Cortex of kidney (tissue), 1 donor: ENCODE data around the gene NOS2.

Experiments
- DNase-seq: peaks from one replicate; lab custom pipeline; 2025; lab: John Stamatoyannopoulos, UW

Gene NOS2

DNA sequence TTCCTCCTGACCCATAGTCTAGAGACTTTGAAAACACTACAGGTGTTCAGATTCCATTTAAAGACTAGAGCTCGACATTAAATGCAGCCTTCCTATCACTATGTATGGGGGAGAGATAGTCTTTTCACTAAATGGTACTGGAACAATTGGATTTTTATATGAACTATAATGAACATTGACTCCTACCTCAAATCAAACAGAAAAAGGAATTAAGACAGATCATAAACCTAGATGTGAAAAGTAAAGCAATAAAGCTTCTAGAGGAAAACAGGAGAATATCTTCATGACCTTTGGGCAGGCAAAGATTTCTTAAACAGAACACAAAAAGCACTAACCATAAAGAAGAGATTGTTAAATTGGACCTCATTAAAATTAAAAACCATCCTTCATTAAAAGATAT is 18.8 kb upstream of the NOS2 start:
- no peak for DNase-seq

DNA sequence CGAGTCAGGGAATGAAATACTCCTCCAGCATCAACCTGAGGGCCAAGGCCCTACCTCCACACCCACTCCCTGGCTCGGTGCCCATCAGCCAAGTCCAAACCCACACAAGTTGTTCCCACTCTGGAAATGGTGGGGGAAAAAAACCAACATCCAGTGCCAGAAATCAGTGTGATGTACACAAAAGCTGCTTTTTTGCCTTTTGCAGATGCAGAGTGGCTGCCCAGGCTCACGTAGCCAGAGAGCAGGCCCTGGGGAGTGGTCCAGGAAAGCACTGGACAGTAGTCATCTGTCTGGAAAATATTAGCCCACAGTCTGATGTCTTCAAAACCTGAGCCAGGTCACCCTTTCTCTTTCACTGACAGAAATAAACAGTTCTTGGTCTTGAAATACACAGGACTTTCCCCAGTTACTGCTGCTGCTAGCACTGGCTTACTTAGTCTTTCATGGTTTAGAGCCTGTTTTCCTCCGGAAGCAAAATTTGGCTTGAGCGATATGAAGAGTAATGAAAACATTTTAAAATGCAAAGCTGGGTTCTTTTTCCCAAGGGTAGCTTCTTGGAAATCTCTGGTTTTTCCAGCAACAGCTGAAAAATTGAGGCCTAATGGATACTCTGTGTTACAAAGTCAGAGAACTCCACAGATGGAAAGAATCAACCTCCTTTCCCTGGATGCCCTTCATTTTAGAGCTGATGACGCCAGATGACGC is 18.2 kb upstream of the NOS2 start:
- no peak for DNase-seq

DNA sequence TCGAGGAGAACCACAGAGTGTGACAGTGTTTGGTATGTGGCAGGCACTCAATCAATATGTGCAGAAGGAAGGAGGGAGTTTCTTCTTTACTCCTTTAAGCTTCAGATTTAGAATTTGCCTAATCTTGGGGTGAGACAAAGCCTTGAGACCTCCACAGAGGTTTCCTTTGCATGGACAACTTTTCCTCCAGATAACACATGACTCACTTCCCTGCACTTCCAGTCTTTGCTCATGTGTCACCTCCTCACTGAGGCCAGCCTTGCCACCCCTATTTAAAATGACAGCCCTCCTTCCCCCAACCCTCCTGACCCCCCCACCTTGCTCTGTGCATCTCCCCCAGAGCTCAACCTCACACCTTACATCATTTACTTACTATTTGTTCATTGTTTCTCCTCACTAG is 17.4 kb upstream of the NOS2 start:
- no peak for DNase-seq

DNA sequence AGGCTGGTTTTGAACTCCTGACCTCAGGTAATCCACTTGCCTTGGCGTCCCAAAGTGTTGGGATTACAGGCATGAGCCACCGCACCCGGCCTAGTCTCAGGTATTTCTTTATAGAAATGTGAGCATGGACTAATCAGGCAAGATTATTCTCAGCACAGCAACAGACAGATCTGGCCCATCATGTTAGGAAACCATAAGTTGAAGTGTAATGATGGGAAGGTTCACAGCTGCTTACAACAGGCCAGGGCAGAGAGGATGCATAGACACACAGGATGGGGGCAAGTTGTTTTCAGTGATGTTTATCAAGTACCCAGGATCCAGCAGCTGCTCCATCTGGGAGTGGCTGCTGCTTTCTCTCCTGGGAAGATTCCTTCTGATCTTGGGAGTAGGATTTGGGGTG is 16.6 kb upstream of the NOS2 start:
- no peak for DNase-seq

DNA sequence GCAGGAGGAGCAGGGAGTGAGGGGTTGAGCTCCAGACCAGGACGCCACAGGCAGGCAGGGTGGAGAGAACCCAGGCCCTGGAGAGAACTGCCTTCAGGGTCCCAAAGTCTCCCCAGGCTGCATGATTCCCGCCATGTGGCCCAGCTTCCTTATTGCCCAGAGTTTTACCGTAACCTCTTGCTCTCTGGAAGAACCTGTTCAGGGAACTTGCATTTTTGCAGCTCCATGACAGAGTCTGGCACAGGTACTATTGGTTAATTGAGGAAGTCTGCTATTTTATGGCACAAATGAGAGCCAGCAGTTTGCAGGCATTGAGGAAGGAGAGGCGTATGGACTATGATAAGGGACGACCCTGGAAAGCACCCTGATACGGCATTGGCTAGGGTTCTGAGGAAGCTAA is 11.6 kb upstream of the NOS2 start:
- DNase-seq: no peak

DNA sequence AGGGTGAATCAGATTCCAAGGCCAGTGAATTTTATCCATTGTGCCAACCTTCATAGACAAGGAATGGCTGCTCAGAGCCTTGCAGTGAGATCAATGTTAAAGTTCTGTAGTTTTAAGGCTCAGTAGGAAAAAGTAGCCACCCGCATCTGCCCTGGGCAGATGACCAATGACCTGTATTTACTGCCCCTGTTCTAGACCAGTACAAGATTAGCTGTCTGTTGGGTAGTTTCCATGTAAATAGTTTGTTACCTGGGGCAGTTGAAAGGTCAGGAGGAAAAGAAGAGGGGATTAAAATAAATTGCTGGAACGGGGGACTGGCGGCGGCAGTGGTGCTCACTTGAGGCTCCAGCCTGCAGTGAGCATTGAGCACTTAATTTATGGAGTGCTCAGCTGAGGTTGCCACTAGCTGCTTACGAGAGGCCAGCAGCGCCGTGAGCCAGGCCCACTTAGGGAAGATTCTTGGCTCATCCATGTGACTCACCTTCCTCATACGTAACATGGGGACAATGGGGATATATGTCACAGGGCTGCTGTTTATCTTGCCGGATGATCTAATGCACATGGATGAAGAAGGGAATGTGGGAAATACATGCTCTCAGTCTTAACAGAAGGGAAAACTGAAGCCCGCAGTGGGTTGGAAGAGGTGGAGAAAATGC is 10.7 kb upstream of the NOS2 start:
- DNase-seq: no peak

DNA sequence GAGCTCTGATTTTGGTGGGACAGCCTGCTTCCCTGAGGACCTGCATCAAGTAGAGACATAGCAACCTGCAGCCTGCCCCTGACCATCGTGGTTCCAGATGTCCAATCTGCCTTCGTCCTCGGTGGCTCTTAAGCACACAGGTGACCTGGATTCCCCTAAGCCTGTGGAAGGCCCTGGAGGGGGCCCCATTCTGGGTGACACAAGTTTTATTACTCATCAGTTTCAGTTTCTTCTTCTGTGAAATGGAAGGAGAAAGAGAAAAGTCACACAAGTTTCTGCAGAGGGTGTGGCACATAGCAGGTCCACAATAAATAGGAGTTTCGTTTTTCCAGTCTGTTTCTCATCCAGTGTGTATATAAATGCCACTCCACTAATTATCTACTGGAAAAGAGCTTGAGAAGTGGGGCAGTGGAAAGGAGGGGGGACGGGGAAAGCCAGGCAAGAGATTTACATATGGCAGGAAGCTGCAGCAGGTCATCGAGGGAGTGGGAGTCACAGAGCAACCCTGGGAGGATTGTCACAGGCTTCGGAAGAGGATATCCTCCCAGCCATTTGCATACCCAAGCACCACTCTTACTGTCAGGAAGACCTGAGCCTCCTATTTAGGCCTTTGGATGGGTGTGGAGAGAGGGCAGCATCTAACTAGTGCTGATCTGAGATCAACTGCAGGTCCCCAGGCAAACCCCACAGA is 10.0 kb upstream of the NOS2 start:
- no peak for DNase-seq

DNA sequence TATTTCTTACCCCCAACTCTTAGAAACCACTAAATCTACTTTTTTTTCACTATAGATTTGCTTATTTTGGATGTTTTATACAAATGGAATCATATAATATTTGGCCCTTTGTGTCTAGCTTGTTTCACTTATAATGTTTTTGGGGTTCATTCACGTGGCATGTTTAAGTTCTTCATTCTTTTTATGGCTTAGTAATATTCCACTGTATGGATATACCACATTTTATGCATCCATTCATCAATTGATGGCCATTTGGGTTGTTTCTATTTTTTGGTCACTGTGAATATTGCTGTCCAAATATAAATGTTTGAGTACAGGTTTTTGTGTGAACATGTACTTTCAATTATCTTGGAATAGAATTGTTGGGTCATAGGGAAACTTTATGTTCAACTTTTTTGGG is 9.2 kb upstream of the NOS2 start:
- no peak for DNase-seq

DNA sequence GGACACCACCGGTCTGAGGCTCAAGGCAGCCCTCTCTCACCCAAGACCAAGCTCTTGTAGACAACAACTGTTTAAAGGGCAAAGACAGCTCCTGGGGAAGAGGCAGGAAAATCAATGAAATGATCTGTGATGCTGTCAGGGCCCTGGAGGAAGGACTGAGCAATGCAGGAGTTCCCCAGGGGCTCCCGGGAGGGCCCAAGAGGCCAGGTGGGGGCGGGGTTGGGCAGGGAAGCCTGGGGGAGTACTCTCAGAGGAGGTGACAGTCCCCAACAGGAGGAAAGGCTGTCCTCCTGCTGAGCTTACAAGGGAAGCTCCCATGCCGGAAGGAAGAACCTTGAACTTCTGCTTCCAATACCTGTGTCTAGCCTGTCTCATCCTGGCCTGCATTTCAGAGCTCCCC is 8.3 kb upstream of the NOS2 start:
- no peak for DNase-seq

DNA sequence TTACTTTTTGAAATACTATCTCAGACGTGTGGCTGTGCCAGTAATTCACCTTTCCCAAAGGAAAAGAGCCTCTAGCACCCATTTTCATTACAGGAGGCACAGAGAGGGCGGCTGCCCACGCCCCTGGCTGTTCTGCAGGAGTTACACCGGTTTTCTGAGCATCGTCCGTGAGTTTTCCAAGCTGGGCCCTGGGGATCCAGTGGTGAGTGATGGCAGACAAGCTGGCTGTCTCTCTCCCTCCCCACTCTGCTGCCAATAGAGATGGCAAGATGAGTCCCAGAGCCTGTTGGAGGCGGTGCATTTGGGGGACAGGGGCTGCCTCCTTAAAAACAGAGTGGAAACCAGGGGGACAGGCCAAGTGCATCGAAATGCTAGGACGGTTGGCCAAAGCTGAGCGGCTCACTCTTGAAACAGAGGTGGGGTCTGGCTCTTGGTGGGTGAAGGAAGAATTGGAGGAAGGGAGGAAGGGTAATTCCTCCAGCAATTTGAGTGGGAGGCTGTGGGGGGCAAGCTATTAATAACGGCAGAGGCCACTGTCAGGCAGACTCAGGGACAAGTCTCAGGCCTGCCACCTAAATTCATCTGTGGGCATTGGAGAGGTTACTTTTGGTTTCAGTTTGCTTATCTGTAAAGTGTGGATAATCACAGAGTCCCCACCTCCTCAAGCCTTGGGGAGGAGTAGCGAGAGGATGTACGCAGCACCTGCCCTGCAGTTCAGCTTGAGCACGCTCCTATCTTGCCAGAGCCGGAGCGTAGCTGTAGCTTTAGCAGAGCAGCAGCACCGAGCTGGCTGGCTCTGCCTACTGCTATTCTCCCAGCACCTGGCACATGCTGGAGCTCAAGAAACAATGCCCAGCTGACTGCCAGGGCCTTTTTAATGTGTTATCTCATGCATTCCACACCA is 7.5 kb upstream of the NOS2 start:
- no peak for DNase-seq

DNA sequence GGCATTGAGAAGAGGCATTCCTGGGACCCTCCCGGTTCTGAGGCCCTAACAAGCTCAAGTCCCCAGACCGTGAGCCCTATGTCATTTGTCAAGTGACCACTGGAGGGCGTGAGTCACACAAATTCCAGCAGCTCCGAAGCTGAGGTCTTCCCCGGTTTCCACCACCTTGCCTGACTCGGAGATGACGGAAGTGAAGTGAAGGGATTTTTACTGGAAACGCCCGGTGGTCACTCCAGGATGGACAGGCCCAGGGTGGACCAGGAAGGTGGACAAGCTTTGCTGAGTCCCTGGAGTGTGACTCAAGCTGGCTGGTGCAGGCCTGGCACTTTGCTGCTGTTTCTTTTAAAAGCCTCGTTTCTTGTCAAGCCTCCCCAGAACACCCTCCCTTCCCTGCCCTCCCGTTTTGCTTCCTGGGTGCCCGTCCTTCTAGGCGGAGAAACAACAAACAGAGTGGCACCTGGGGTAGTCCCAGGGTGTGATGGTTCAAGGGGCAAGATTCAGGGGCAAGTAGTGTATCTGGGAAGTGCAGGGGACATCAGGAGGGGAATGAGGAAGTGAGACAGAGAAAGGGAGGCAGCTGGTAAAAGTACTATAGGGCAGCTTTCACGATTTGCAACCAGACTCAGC is 5.3 kb upstream of the NOS2 start:
- no peak for DNase-seq

DNA sequence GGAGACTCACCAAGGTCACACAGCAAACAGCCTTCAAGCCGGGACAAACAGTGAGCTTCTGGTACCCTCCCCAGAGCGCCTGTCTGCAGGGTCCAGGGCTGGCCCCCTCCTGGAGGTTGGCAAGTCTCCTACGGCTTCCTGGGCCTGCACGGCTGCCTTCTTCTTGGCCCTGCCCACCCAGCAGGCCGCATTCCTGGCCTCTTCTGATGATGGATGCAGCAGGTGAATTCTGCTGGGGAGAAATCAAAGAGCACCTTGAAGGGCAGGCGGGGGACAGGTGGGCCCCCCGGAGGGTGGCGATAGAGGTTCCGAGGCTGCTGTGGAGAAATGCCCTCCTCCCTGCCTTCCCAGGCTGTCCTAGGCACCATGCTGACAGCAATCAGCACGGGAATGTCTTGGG is 3.8 kb upstream of the NOS2 start:
- DNase-seq: no peak

DNA sequence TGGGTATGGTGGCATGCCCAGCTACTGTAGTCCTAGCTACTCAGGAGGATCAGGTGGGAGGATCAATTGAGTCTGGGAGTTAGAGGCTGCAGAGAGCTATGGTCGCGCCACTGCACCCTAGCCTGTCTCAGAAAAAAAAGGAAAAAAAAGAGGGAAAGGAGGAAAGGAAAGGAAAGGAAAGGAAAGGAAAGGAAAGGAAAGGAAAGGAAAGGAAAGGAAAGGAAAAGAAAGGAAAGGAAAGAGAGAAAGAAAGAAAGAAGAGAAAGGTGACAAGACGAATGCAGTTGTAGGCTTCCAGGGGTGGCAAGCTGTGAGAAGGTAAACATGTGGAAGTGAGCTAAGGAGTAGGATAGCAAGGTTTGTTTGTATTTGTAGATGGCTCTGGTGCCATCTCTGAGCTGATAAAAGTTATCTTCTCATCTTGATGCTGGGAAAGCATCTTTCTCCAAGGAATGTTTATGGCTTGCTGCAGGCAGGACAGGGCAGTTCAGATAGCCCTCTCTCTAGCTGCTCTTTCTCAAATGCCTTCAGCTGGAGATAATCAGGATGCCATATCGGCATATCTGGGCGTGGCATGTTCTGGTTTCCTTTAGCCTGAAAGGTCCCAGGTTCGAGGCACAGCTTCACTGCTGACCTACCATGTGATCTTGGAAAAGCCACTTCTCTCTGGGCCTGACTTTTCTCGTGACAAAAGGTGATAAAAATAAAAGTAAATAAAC is 2.8 kb upstream of the NOS2 start:
- DNase-seq: no peak

DNA sequence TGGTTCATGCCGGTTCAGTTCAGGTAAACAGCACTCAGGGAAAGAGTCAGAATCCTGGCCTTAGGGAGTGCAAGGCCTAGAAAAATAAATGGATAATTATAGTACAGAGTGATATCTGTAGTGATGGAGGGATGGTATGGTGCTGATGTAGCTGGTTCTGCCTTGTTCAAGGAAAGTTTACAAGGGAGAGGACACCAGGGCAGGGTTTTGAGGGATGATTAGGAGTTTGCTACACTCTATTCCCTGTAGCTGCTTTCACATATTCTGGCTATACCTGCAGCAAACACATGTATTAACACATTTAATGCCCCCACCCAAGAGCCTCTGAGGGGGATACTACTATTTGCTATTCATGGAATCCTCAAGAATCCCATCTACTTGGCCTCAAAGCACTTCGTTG is 1.7 kb upstream of the NOS2 start:
- DNase-seq: no peak

DNA sequence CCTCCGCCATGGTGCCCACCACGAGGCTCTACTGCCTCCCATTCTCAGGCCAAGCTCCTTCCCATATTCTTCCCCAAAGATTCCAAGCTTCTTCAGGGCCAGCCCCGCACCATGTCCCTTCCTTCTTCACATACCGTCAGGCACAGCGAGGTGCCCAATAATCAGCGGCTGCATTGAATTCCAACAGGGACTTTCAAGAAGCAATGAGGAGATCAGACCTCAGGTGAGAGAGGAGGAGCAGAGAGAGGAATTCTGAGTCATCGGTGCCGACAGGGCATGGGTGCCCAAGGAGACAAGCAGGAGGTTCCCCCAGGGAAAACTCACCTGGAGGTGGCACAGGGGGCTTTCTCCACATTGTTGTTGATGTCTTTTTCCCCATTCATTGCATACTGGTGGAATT is 2.0 kb downstream of the NOS2 start:
- DNase-seq: no peak

DNA sequence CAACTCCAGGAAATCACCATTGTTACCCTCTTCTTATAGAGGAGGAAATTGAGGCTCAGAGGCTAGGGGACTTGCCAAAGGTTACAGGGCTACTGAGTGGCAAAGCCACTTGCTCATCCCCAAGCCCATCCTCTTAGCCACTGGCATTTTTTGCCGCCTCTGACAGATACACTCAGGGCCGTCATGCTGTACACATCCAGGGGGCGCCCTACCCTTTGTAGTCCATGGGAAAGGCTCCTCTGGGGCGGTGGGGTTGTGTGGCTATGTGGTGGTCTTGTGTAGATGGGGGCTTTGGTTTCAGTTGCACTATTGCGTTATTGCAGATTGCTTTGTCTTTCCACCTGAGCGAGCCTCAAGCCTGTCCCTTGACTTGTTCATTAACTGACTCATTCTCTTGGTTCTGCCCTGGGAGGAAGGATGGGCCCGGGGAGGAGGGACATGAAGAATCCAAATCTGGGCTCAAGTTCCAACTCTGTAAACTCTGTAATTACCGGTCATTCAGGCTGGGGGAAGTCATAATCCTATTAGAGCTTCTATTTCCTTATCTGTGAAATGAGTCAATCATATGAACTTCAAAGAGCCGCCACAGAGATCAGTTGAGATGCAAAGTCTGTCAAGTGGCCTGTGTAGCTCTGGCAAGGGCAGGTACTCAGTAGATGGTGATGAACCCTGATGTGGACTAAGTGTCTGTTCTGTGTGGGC is 2.8 kb downstream of the NOS2 start:
- no peak for DNase-seq

DNA sequence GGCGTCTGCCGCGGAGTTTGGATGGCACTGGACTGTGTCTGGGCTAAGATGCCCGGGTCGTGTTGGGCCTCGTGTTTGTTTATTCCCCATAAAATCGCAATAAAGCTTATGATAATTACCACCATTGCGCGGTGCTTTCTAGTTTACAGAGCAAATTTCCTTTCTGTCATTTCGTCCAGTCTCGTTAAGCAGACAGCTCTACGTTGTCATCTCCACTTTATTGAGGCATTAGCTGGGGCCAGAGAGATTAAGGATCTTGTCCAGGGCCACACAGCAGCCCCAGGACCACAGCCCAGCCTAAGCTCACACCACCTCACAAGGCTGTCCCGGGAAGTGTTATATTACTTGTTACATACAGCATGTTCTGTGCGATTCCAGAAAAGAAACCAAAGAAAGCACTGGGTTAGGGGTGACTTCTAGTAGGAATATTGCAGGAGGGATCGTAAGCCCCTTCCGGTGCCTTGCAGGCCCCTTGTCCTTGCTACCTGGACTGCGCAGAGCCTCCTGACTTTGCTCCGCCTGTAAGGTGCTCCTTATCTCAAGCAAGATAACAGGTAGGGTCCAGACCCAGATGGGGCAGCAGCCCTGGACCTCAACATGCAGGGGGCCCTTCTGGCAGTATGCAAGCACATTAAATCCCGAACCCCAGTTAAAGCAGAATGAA is 6.3 kb downstream of the NOS2 start:
- no peak for DNase-seq

DNA sequence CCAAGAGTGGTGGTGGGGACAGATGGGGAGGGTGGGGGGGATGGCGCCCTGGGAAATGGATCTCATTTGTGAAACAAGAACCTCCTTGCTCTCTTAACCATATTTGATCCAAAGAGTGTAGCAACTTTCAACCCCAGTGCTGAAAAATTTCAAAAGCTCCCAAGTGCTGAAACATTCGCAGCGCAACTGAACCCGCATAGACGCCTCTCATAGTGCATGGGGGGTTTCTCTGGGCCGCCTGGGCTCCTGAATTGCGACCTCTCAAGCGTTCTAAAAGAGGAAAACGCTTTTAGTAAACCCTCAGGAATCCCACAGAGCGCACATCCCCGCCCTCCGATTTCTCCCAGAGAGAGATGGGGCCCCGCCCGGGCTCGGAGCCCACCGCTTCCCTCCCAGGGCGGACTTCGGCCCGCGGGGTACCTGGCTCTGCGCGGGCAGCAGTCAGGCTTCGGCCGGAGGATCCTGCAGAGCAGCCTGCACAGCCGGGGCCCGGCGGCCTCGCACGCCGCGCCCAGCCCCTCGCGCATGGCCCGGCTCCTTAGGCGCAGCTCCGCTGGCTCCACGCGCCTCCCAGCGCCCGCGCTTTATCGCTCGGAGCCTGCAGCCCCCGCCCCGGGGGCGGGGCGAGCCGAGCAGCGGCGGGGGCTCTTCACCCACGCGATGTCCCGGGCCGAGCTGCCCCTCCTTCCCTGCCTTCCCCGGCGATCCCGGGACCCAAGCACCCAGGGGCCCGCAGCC is 7.0 kb downstream of the NOS2 start:
- no peak for DNase-seq

DNA sequence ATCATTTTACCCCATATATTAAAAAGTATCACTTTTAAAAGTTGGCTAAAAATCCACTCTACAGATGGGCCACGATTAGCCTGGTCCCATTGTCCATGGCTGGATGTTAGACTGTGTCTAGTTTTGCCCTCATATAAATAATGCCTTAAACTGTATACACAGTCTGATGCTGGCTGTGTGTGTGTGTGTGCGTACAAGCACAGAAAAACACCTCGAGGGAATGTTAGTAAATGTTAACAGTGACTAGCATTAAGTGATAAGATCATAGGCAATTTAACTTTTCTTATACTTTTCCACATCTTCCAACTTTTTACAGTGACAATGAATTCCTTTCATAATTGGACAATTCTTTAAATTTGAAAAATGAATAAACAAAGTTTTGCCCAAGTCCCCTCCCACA is 8.2 kb downstream of the NOS2 start:
- no peak for DNase-seq
